Adrenal gland (tissue), 12 donors: ENCODE measurements around the gene CDH12. TPM values are rescaled to one million over a fixed set of nuclear protein-coding genes. Genes with fewer than 3 reads are reported as not detected.

Experiments
- DNase-seq, 7 donors: peaks; one replicate each; pipeline ENCODE4 v3.0.0-alpha.2; 2019 to 2020
- H3K27ac ChIP-seq, 5 donors: fragments of 200-600 bp; sonication (generic) in 4 of 5; 1 replicate in 3 of 5; 2 replicates in 2 of 5; pipeline versions ENCODE4 v1.5.1 to v1.8.0; 2016 to 2020; ENCODE audit warnings: mild to moderate bottlenecking in 1 of 5
- H3K27me3 ChIP-seq: fragments of 200-600 bp; 2 replicates; pipeline ENCODE4 v1.8.0; 2021
- H3K36me3 ChIP-seq, 2 donors: fragments of 200-600 bp; replicated peaks in 1 of 2; 1 replicate in 1 of 2; 2 replicates in 1 of 2; pipeline versions ENCODE4 v1.5.1 to v1.8.0; 2018 to 2022
- H3K4me1 ChIP-seq, 2 donors: fragments of 200-600 bp; replicated peaks in 1 of 2; 1 replicate in 1 of 2; 2 replicates in 1 of 2; pipeline versions ENCODE4 v1.5.1 to v1.8.0; 2018 to 2021
- H3K4me3 ChIP-seq, 4 donors: fragments of 200-600 bp; sonication (generic) in 3 of 4; one replicate each; pipeline ENCODE4 v1.5.1; 2016 to 2018
- H3K9me3 ChIP-seq, 3 donors: fragments of 200-600 bp; sonication (generic) in 1 of 3; replicated peaks in 1 of 3; 1 replicate in 2 of 3; 2 replicates in 1 of 3; pipeline versions ENCODE4 v1.5.1 to v1.8.0; 2016 to 2021
- POLR2A ChIP-seq, 2 donors: fragments of 450-650 bp; IDR thresholded peaks; one replicate each; pipeline ENCODE4 v1.6.1; 2017; ENCODE audit warnings: antibody characterized with exemption in 2 of 2, mild to moderate bottlenecking in 2 of 2, moderate library complexity in 1 of 2
- WGBS, 4 donors: extraction: QIAGEN DNeasy Blood & Tissue Kit in 2 of 4; methylation state at CpG; one replicate each; pipeline versions ENCODE4 v1.1.5 to v1.1.7; 2013 to 2017; 5-methylcytosine and 5-hydroxymethylcytosine counted together
- intact Hi-C, 2 donors: fragments of 100-400 bp; cut with DNase I; formaldehyde crosslinking; loops; one replicate each; pipeline versions ENCODE4 v1.14.1 to v1.15.0; 2022 to 2023
- polyA plus RNA-seq, 3 donors: library from polyadenylated mRNA; stranded (reverse); fragments of 200-250 nt in 2 of 3; fragments of 350-450 nt in 1 of 3; fragmentation: Illumina TruSeq in 1 of 3; extraction: RNeasy Lipid Tissue Mini Kit (QIAGEN cat#74804) in 1 of 3; gene quantifications; one replicate each; pipeline ENCODE4 v1.2.3, GENCODE V29; 2013 to 2014
- total RNA-seq, 9 donors: library from RNA; depleted of rRNA in 4 of 9; stranded (reverse); fragments of >200 nt in 4 of 9; fragments of 120-200 nt in 1 of 9; fragmentation: NEBNext Ultra II Directional in 1 of 9; extraction: Animal tissue kit (Norgen Biotek cat#: 25700) in 1 of 9; gene quantifications; one replicate each; pipeline versions ENCODE4 v1.1.0 to v1.2.4, GENCODE V29; 2013 to 2023
- TF ChIP-seq, protein P1 (sequence below), 6 experiments: fragments of 450-650 bp in 4 of 6; fragments of 200-600 bp in 2 of 6; sonication (generic) in 1 of 6; IDR thresholded peaks; 1 replicate in 5 of 6; 2 replicates in 1 of 6; pipeline versions ENCODE4 v1.5.1 to v1.8.0; 2016 to 2021; ENCODE audit warnings: antibody characterized with exemption in 6 of 6, mild to moderate bottlenecking in 2 of 6, moderate library complexity in 1 of 6
- donor health status: healthy with polysubstance abuse.
- donor health status: Bipolar disorder and iron deficiency.
- donor health status: DM: yes; HTN: yes; CAD: no.
- donor health status: DM: no; HTN: no; CAD: no.
- donor health status: DM: no; HTN: no; CAD: no.
- donor health status: DM: yes; HTN: yes; CAD: no.

CDH12 gene
- total and polyA plus RNA-seq, 12 donors = 0.80 to 16.5 (median 7.8) TPM

DNA sequence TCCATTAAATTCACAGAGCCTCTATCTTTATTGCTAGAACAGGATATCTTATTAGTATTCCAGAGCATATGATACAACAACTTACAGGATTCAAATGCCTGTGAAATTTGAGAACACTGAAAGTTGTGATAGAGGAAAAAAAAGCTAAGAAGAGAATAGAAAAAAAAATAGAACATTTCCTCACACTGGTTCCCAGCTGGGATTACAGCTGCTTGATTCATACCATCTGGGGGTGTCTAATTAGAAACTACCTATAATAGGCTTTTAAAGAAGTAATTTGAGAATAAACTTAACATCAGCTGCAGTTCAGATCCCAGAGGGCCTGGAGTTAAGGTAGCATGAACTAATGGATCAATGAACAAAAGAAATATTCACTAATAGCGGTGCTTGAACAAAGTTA is 922.0 kb downstream of the CDH12 start:
- intact Hi-C loops = no loop called here
- H3K4me3 ChIP-seq = no peak overlapping the region
- DNase-seq = no peak
- H3K9me3 ChIP-seq = no peaks in the 10 kb centered on the region
- H3K27me3 ChIP-seq = no peaks in the 10 kb centered on the region
- no peak for TF ChIP-seq POLR2A (IDR thresholded peaks at IDR 0.05)
- TF ChIP-seq, protein P1, sequence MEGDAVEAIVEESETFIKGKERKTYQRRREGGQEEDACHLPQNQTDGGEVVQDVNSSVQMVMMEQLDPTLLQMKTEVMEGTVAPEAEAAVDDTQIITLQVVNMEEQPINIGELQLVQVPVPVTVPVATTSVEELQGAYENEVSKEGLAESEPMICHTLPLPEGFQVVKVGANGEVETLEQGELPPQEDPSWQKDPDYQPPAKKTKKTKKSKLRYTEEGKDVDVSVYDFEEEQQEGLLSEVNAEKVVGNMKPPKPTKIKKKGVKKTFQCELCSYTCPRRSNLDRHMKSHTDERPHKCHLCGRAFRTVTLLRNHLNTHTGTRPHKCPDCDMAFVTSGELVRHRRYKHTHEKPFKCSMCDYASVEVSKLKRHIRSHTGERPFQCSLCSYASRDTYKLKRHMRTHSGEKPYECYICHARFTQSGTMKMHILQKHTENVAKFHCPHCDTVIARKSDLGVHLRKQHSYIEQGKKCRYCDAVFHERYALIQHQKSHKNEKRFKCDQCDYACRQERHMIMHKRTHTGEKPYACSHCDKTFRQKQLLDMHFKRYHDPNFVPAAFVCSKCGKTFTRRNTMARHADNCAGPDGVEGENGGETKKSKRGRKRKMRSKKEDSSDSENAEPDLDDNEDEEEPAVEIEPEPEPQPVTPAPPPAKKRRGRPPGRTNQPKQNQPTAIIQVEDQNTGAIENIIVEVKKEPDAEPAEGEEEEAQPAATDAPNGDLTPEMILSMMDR (IDR thresholded peaks at IDR 0.05) = no peak
- H3K27ac ChIP-seq = no peak overlapping the region
- 83 to 95% (median 86%) methylated on average over 1 of the region's 1 CpG for WGBS, 4 donors
- no peaks in the 10 kb centered on the region for H3K4me1 ChIP-seq
- no peaks in the 10 kb centered on the region for H3K36me3 ChIP-seq

DNA sequence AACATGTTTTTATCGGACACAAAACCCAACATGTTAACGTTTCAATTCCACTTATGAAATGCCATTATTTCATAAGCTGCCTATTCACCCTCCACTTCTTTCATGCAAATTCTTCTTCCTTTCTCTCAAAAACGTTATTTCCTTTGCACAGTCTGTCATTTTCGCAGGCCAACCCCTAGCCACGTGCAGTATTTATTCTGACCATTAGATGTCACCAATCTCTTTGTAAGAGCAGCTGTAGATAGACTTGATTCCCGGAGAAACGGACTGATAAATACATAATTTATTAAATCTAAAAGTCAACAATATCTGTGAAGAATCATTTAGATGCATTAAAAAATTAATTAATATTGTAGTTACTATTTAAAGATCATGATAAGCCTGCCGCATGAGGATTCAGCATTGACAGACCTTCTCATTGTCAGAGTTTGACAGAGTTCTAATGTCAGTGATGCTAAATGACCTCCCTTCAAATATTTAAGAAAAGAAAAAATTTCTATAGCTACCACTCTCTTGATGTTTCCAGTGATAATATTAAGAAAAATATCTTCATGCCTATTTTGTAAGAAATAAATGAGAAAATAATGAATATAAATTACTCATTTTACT is 933.6 kb downstream of the CDH12 start:
- no peak overlapping the region for H3K4me3 ChIP-seq
- no peak overlapping the region for H3K27ac ChIP-seq
- peak in 5 of 7 donors; percentile 19 to 56 (median 32) for DNase-seq
- H3K9me3 ChIP-seq = no peaks in the 10 kb centered on the region
- H3K27me3 ChIP-seq = no peaks in the 10 kb centered on the region
- intact Hi-C loops = no loop called here
- TF ChIP-seq, protein P1 (IDR thresholded peaks at IDR 0.05) = peak; percentile 44 to 67 (median 52)
- no peak for TF ChIP-seq POLR2A (IDR thresholded peaks at IDR 0.05)
- no peaks in the 10 kb centered on the region for H3K36me3 ChIP-seq
- H3K4me1 ChIP-seq = peaks cover 0 to 3% of the 10 kb centered on the region in 2 donors
- 10 to 22% (median 14%) methylated on average over 8 of the region's 8 CpGs for WGBS, 4 donors

DNA sequence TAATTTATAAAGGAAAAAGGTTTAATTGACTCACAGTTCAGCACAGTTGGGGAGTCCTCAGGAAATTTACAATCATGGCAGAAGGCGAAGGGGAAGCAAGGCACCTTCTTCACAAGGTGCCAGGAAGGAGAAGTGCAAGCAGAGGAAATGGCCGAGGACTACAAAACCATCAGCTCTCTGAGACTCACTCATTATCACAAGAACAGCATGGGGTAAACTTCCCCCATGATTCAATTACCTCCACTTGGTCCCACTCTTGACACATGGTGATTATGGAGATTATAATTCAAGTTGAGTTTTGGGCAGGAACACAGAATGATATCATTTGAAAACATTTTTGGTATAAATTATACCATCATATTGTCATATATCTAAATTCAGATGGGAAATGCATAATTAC is 934.7 kb downstream of the CDH12 start:
- Histone ChIP-seq H3K36me3 (no peaks in the 10 kb centered on the region), H3K9me3 (no peaks in the 10 kb centered on the region), H3K27me3 (no peaks in the 10 kb centered on the region), H3K27ac (no peak overlapping the region), H3K4me3 (no peak overlapping the region), H3K4me1 (peaks cover 0 to 3% of the 10 kb centered on the region in 2 donors)
- TF ChIP-seq, protein P1 (IDR thresholded peaks at IDR 0.05) = no peak
- no peak for TF ChIP-seq POLR2A (IDR thresholded peaks at IDR 0.05)
- intact Hi-C loops = no loop called here
- DNase-seq = no peak
- 48 to 74% (median 68%) methylated on average over 2 of the region's 2 CpGs for WGBS, 4 donors

DNA sequence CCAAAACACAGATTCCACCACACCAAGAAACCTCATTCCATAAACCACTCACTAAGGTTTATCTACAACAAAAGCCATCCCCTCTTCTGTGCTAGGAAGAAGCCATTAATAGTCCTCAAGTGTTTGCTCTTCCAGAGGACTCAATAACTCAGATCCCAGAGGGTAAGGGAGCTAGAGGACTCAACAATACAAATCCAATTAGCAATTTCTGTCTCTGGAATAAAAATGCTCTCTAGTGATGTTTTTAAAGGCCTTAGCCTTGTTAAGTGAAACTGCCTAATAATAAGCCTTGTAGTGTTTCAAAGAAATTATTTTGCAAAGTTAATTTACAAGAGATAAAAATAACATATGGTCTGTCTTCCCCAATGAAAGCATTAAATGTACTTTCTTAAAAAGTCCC is 942.4 kb downstream of the CDH12 start:
- no peak for DNase-seq
- Histone ChIP-seq H3K27me3 (no peaks in the 10 kb centered on the region), H3K9me3 (no peaks in the 10 kb centered on the region), H3K36me3 (no peaks in the 10 kb centered on the region), H3K4me3 (no peak overlapping the region), H3K27ac (no peak overlapping the region), H3K4me1 (no peaks in the 10 kb centered on the region)
- no peak for TF ChIP-seq POLR2A (IDR thresholded peaks at IDR 0.05)
- TF ChIP-seq, protein P1 (IDR thresholded peaks at IDR 0.05) = no peak
- intact Hi-C loops = no loop called here
